BLaER1 treated with 17β-estradiol and CSF1 and Interleukin-3, amounts not matched to agents 10 nM and 100 nM (cell line): ENCODE measurements around the gene NPPA.

Experiments
- H3K27ac ChIP-seq, 11 experiments: shearing (Covaris generic); formaldehyde crosslinking; 2 replicates each; pipeline ENCODE4 v1.8.1; 2022
- H3K27me3 ChIP-seq, 11 experiments: shearing (Covaris generic); formaldehyde crosslinking; 2 replicates each; pipeline ENCODE4 v1.8.1; 2022
- H3K36me3 ChIP-seq, 11 experiments: shearing (Covaris generic); formaldehyde crosslinking; 2 replicates each; pipeline ENCODE4 v1.8.1; 2022
- H3K4me1 ChIP-seq, 10 experiments: shearing (Covaris generic); formaldehyde crosslinking; 2 replicates each; pipeline ENCODE4 v1.8.1; 2022
- H3K4me2 ChIP-seq, 11 experiments: shearing (Covaris generic); formaldehyde crosslinking; 2 replicates each; pipeline ENCODE4 v1.8.1; 2022
- H3K4me3 ChIP-seq, 10 experiments: shearing (Covaris generic); formaldehyde crosslinking; 2 replicates each; pipeline ENCODE4 v1.8.1; 2022
- H3K9ac ChIP-seq, 11 experiments: shearing (Covaris generic); formaldehyde crosslinking; 2 replicates each; pipeline ENCODE4 v1.8.1; 2022
- H3K9me3 ChIP-seq, 11 experiments: shearing (Covaris generic); formaldehyde crosslinking; replicated peaks in 1 of 11; 2 replicates each; pipeline ENCODE4 v1.8.1; 2022
- H4K20me1 ChIP-seq, 11 experiments: shearing (Covaris generic); formaldehyde crosslinking; 2 replicates each; pipeline ENCODE4 v1.8.1; 2022
- Cebpa-rat ChIP-seq, 11 experiments: shearing (Covaris generic); IDR thresholded peaks; 2 replicates each; pipeline ENCODE4 v1.8.1; 2022

Gene NPPA

DNA sequence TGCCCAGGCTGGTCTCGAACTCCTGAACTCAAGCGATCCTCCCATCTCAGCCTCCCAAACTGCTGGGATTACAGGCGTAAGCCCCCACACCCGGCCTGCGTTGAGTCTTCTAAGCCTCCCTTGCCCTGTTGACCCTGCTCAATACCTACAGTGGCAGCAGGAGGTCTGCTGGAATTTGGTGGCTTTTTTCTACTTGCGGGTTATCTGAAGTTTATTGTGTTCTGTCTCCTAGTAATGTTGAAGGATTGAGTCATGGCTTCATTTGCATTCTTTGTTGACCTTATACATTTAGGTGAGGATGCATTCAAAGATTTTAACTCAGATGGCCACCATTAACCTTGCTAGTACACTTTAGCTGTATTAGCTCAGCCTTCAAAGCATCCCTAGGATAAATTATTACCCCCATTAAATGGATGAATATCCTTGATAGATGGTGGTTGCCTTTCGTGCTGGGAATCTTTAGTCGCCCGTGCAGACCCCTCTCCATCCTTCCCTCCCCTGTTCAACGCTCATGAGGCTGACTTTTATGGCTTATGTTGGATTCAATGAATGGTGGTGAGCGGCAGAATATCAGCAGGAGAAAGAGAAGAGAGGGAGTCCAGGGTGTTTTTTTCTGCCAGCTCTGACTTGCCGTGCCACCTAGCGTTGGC, 20.9 kb upstream of the NPPA start:
- Histone ChIP-seq H3K4me3 (no peak overlapping the region), H3K9me3 (no peaks in the 10 kb centered on the region), H4K20me1 (no peaks in the 10 kb centered on the region), H3K27me3 (no peaks in the 10 kb centered on the region), H3K4me1 (peaks cover 0 to 8% (median 0%) of the 10 kb centered on the region in 10 experiments; a peak in 3 of 20 replicates), H3K27ac (no peak overlapping the region), H3K36me3 (no peaks in the 10 kb centered on the region), H3K9ac (no peak overlapping the region), H3K4me2 (no peak overlapping the region)
- no peak for TF ChIP-seq Cebpa-rat (IDR thresholded peaks at IDR 0.05)

DNA sequence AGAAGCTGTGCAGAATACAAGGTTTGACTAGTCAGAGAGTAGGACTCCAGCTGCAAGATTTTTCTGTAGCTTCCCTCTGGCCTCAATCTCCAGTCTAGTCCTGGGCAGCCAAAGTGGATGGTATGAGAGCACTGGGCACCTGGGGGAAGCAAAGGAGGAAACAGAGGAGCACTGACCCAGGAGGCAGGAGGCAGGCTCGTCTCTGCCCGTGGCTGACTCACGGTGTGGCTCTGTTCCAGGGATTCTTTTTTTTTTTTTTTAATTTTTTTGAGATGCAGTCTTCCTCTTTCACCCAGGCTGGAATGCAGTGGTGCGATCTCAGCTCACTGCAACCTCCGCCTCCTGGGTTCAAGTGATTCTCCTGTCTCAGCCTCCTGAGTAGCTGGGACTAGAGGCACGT, 15.3 kb upstream of the NPPA start:
- H3K27me3 ChIP-seq: peaks cover 11 to 19% (median 14%) of the 10 kb centered on the region in 11 experiments
- H3K4me2 ChIP-seq: peak overlapping the region in 1 of 11 experiments; percentile 32; a peak in 1 of 22 replicates
- H3K9ac ChIP-seq: no peak overlapping the region
- H3K9me3 ChIP-seq: no peaks in the 10 kb centered on the region
- no peak for TF ChIP-seq Cebpa-rat (IDR thresholded peaks at IDR 0.05)
- peaks cover 0 to 26% (median 0%) of the 10 kb centered on the region in 11 experiments; a peak in 5 of 22 replicates for H4K20me1 ChIP-seq
- H3K4me1 ChIP-seq: peaks cover 0 to 18% (median 5%) of the 10 kb centered on the region in 10 experiments; a peak in 11 of 20 replicates
- H3K4me3 ChIP-seq: no peak overlapping the region
- H3K36me3 ChIP-seq: no peaks in the 10 kb centered on the region
- H3K27ac ChIP-seq: no peak overlapping the region

DNA sequence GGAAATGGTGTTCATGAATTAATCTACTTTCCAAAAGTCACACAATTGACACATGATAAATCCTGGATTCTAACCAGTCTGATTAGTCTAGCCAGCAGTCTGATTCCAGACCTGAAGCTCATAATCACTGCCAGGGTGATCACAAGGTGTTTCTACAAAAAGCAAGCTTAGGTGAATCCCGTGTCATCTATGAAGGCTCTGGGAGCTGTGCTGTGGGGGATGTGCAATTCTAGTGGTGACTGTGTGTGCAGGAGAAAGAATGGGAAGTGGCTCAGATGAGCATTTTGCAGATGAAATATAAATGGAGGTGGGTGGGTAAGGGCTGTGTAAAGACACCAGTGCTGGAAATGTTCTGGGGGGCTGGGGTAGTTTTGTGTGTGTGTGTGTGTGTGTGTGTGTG, 13.0 kb upstream of the NPPA start:
- Histone ChIP-seq H4K20me1 (peaks cover 0 to 43% (median 4%) of the 10 kb centered on the region in 11 experiments; a peak in 6 of 22 replicates), H3K4me3 (no peak overlapping the region), H3K36me3 (no peaks in the 10 kb centered on the region), H3K4me2 (no peak overlapping the region), H3K4me1 (peaks cover 6 to 36% (median 19%) of the 10 kb centered on the region in 10 experiments; a peak in 19 of 20 replicates), H3K9me3 (no peaks in the 10 kb centered on the region), H3K27ac (no peak overlapping the region), H3K27me3 (peaks cover 11 to 25% (median 15%) of the 10 kb centered on the region in 11 experiments), H3K9ac (no peak overlapping the region)
- no peak for TF ChIP-seq Cebpa-rat (IDR thresholded peaks at IDR 0.05)

DNA sequence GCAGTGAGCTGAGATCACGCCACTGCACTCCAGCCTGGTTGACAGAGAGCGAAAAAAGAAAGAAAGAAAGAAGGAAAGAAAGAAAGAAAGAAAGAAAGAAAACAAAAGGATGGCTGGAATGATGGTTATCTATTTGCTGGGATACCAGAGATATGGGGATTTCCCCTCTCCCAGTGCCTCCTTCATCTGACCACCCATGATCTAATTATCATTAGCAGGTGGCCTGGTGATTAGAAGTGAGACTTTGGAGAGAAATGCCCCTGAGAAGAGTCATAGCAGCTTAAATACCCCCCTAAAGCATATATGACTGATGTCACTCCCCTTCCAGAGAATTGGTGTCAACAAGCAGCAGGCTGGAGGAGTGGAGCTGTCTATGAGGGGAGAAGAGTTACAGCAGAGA, 12.5 kb upstream of the NPPA start:
- H3K4me3 ChIP-seq: no peak overlapping the region
- no peak overlapping the region for H3K27ac ChIP-seq
- H3K27me3 ChIP-seq: peaks cover 11 to 25% (median 15%) of the 10 kb centered on the region in 11 experiments
- H3K36me3 ChIP-seq: no peaks in the 10 kb centered on the region
- no peaks in the 10 kb centered on the region for H3K9me3 ChIP-seq
- H3K4me2 ChIP-seq: no peak overlapping the region
- peaks cover 0 to 43% (median 4%) of the 10 kb centered on the region in 11 experiments; a peak in 6 of 22 replicates for H4K20me1 ChIP-seq
- peaks cover 6 to 36% (median 19%) of the 10 kb centered on the region in 10 experiments; a peak in 19 of 20 replicates for H3K4me1 ChIP-seq
- TF ChIP-seq Cebpa-rat (IDR thresholded peaks at IDR 0.05): no peak
- H3K9ac ChIP-seq: no peak overlapping the region

DNA sequence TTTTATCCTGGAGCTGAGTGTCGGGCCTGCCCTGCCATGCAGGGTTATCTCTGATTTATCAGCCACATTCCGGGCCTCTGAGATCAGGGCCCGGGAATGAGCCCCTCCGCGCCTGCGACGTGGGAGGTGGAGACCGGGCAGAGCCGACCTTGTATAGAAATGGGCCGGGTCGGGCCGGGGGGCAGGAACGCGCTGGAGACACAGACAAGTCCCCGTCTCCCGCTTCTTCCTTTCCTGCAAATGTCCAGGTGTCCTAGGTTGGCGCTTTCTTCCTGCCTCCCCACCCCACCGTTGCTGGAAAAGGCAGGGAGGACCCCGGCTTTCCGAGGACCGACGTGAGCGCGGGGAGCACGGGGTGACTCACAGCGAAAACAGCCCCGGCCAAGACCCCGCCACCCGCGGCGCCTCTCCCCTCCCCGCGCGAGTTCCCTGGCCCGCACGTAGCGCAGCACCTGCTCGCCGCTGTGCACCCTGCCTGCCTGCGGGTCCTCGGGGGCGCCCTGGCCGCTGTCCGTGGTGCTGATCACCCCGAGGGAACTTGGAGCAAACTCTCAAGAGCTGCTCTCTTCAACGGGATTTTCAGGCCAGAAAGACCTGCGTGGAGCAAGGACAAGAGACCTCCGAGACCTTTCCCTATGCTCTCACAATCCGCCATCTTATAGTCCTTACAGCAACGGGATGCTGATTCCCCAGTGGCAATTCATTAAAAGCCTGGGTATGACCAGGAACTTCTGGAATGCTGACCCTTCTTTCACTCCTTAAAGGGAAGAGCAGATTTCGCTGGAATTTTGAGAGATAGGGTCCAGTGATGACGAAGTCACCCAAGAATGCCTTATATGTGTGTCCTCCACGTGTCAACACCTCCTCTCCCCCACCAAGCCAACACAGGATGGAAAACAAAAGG, 11.6 kb upstream of the NPPA start:
- TF ChIP-seq Cebpa-rat (IDR thresholded peaks at IDR 0.05): no peak
- no peaks in the 10 kb centered on the region for H3K9me3 ChIP-seq
- H3K4me1 ChIP-seq: peaks cover 6 to 36% (median 19%) of the 10 kb centered on the region in 10 experiments; a peak in 19 of 20 replicates
- no peaks in the 10 kb centered on the region for H3K36me3 ChIP-seq
- peaks cover 0 to 50% (median 4%) of the 10 kb centered on the region in 11 experiments; a peak in 6 of 22 replicates for H4K20me1 ChIP-seq
- H3K4me3 ChIP-seq: no peak overlapping the region
- H3K9ac ChIP-seq: no peak overlapping the region
- no peak overlapping the region for H3K27ac ChIP-seq
- peaks cover 11 to 25% (median 15%) of the 10 kb centered on the region in 11 experiments for H3K27me3 ChIP-seq
- H3K4me2 ChIP-seq: peak overlapping the region; percentile 24 to 50 (median 34); a peak in 13 of 22 replicates

DNA sequence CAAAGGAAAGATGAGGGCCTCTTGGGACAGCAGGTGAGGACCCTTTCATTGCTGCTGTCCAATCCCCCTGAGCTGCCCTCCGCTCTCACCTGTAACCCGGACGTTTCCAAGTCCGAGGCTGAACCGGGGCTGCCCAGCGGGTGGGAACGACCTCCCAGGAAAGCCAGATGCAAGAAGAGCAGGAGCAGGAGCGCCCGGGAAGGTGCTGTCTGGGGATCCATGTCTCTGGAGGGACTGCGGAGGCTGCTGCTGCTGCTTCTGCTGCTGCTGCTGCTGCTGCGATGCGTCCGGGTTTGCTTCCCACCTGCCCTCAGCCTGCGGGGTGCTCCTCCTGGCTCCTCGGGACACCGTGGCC, 11.0 kb upstream of the NPPA start, which contains the start of gene NPPB:
Gene NPPB (minus strand): TSS at position 333 of the 355 bp plus-strand sequence. CDS start 112 bp downstream, at position 221.
- Histone ChIP-seq H3K36me3 (no peaks in the 10 kb centered on the region), H3K4me3 (no peak within 1 kb of the TSS), H3K9ac (no peak within 1 kb of the TSS), H3K27ac (no peak within 1 kb of the TSS), H3K4me2 (peak within 1 kb of the TSS; percentile 29 to 80 (median 52); a peak in 18 of 22 replicates), H3K9me3 (no peaks in the 10 kb centered on the region), H3K4me1 (peaks cover 6 to 32% (median 19%) of the 10 kb centered on the region in 10 experiments; a peak in 19 of 20 replicates), H4K20me1 (peaks cover 0 to 51% (median 4%) of the 10 kb centered on the region in 11 experiments; a peak in 6 of 22 replicates), H3K27me3 (peaks cover 11 to 25% (median 15%) of the 10 kb centered on the region in 11 experiments)
- no peak for TF ChIP-seq Cebpa-rat (IDR thresholded peaks at IDR 0.05)

DNA sequence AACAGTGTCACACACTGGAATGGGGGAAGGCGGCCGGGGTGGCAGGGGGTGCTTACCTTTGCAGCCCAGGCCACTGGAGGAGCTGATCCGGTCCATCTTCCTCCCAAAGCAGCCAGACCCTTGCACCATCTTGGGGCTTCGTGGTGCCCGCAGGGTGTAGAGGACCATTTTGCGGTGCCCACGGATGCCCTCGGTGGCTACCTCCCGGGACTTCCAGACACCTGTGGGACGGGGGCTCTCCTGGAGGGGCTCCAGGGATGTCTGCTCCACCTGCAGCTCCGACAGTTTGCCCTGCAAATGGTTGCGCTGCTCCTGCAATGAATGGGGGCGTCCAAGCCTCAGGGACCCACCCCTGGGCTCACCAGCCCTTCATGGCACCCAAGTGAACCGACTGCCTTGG, 10.6 kb upstream of the NPPA start:
- H3K27ac ChIP-seq: no peak overlapping the region
- H3K4me3 ChIP-seq: no peak overlapping the region
- no peak for TF ChIP-seq Cebpa-rat (IDR thresholded peaks at IDR 0.05)
- peaks cover 6 to 33% (median 19%) of the 10 kb centered on the region in 10 experiments; a peak in 19 of 20 replicates for H3K4me1 ChIP-seq
- no peaks in the 10 kb centered on the region for H3K36me3 ChIP-seq
- H3K4me2 ChIP-seq: peak overlapping the region in 7 of 11 experiments; percentile 49 to 80 (median 74); a peak in 9 of 22 replicates
- peaks cover 11 to 25% (median 15%) of the 10 kb centered on the region in 11 experiments for H3K27me3 ChIP-seq
- H3K9ac ChIP-seq: no peak overlapping the region
- H3K9me3 ChIP-seq: no peaks in the 10 kb centered on the region
- peaks cover 0 to 51% (median 4%) of the 10 kb centered on the region in 11 experiments; a peak in 6 of 22 replicates for H4K20me1 ChIP-seq

DNA sequence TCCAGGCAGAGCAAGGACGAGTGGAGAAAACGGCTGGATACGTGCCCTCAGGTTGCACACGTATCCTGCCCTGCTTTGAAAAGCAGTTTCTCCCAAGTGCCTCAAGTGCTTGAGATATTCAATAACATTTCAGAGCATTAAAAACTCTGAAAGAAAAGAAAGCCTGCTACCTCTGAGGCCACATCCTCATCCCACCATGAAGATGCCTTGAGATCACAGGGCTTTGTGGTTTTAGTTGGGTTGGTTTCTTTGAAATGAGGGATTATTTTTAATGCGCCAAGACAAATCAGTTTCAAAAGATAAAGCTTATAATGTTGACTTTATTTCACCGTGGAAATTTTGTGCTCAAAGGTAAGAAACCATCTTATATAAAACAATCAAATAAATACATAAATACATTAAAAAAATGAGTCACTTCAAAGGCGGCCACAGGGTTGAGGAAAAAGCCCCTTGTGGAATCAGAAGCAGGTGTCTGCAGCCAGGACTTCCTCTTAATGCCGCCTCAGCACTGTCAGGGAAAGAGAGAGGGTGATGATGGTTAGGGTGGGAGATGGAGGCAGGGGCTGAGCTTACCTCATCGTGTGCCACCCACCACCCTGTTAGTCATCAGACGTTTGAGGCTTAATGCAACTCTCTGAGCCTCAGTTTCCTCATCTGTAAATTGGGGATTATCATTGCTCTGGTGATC, 9.7 kb upstream of the NPPA start:
- Histone ChIP-seq H3K4me2 (peak overlapping the region in 9 of 11 experiments; percentile 9 to 80 (median 60); a peak in 17 of 22 replicates), H3K27me3 (peaks cover 11 to 25% (median 15%) of the 10 kb centered on the region in 11 experiments)

More for the DNA sequence above, 9.7 kb upstream of the NPPA start:
- Histone ChIP-seq H3K9ac (no peak overlapping the region), H3K36me3 (no peaks in the 10 kb centered on the region), H3K27ac (no peak overlapping the region), H3K4me3 (no peak overlapping the region), H3K4me1 (peaks cover 0 to 41% (median 25%) of the 10 kb centered on the region in 10 experiments; a peak in 16 of 20 replicates), H4K20me1 (peaks cover 0 to 46% (median 4%) of the 10 kb centered on the region in 11 experiments; a peak in 6 of 22 replicates), H3K9me3 (no peaks in the 10 kb centered on the region)
- no peak for TF ChIP-seq Cebpa-rat (IDR thresholded peaks at IDR 0.05)
